GM03348 (cell line): ENCODE data around the gene CCDC102B.
A peak's percentile ranks its signal among the peaks of the same experiment; 100 is the strongest.
"Not testable (repeated sequence)": the region's sequence is repeated elsewhere in the genome, so short reads cannot be mapped to it uniquely, and the experiment has no call there.

Experiments
- DNase-seq: peaks from one replicate; pipeline ENCODE4 v3.0.0; 2012; ENCODE audit warnings: low spot score

The CCDC102B gene

GRCh38 chr18:68797871-68798270 lies at the start of gene CCDC102B:
TSS of gene CCDC102B (plus strand) at chr18:68798080. CDS start at chr18:68836764, 38,684 bp downstream.
- peak; percentile 12 for DNase-seq

GRCh38 chr18:68757126-68757525 lies 40.8 kb upstream of the CCDC102B start:
- peak; percentile 24 for DNase-seq

GRCh38 chr18:68759308-68759707 lies 38.6 kb upstream of the CCDC102B start:
- no peak for DNase-seq

GRCh38 chr18:68763083-68763482 lies 34.8 kb upstream of the CCDC102B start:
- DNase-seq: no peak

- no peak for DNase-seq
Measured at GRCh38 chr18:68764016-68764415, 33.9 kb upstream of the CCDC102B start.

GRCh38 chr18:68766433-68766832 lies 31.4 kb upstream of the CCDC102B start:
- no peak for DNase-seq

GRCh38 chr18:68769461-68769860 lies 28.4 kb upstream of the CCDC102B start:
- peak; percentile 49 for DNase-seq

GRCh38 chr18:68772268-68772667 lies 25.6 kb upstream of the CCDC102B start:
- no peak for DNase-seq

- no peak for DNase-seq
Measured at GRCh38 chr18:68778280-68778886, 19.5 kb upstream of the CCDC102B start.

- peak; percentile 44 for DNase-seq
Measured at GRCh38 chr18:68779169-68779568, 18.7 kb upstream of the CCDC102B start.

GRCh38 chr18:68780802-68781635 lies 16.9 kb upstream of the CCDC102B start:
- DNase-seq: no peak

- no peak for DNase-seq
Measured at GRCh38 chr18:68783506-68783905, 14.4 kb upstream of the CCDC102B start.

- DNase-seq: no peak
Measured at GRCh38 chr18:68784071-68784470, 13.8 kb upstream of the CCDC102B start.

- not testable (repeated sequence) for DNase-seq
Measured at GRCh38 chr18:68790290-68790689, 7.6 kb upstream of the CCDC102B start.

GRCh38 chr18:68791801-68792200 lies 6.1 kb upstream of the CCDC102B start:
- DNase-seq: no peak

- no peak for DNase-seq
Measured at GRCh38 chr18:68793951-68794350, 3.9 kb upstream of the CCDC102B start.

- peak; percentile 54 for DNase-seq
Measured at GRCh38 chr18:68796936-68797690, 767 bp upstream of the CCDC102B start.

GRCh38 chr18:68800075-68800474 lies 2.2 kb downstream of the CCDC102B start:
- no peak for DNase-seq

- peak; percentile 81 for DNase-seq
Measured at GRCh38 chr18:68803356-68803755, 5.5 kb downstream of the CCDC102B start.

- DNase-seq: peak; percentile 8
Measured at GRCh38 chr18:68817584-68817983, 19.7 kb downstream of the CCDC102B start.

- DNase-seq: no peak
Measured at GRCh38 chr18:68818584-68818983, 20.7 kb downstream of the CCDC102B start.

- DNase-seq: no peak
Measured at GRCh38 chr18:68822926-68823325, 25.0 kb downstream of the CCDC102B start.

GRCh38 chr18:68826121-68826520 lies 28.2 kb downstream of the CCDC102B start:
- peak; percentile 32 for DNase-seq
